ENCODE results near the gene LGALS16. TPM values are rescaled to one million over a fixed set of nuclear protein-coding genes. Genes with fewer than 3 reads are reported as not detected.

The LGALS16 gene
- total and polyA plus RNA-seq, 3 experiments from 2014 or later, result not detected

DNA sequence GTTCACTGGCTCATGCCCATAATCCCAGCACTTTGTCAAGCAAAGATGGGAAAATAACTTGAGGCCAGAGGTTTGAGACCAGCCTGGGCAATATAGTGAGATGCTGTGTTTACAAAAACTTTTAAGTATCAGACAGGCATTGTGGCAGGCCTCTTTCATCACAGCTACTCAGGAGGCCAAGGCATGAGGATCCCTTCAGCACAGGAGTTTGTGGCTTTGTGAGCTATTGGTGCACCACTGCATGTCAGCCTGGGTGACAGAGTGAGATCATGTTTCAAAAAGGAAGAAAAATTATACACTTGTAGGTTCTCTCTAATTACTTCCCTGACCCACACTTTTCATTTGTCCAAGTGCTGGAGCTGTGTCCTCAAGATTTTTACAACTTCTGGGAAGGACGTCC lies 37.1 kb downstream of the LGALS16 start:
- no peak overlapping the region for H3K27ac ChIP-seq (ENCODE audit: low read depth, low read length)

DNA sequence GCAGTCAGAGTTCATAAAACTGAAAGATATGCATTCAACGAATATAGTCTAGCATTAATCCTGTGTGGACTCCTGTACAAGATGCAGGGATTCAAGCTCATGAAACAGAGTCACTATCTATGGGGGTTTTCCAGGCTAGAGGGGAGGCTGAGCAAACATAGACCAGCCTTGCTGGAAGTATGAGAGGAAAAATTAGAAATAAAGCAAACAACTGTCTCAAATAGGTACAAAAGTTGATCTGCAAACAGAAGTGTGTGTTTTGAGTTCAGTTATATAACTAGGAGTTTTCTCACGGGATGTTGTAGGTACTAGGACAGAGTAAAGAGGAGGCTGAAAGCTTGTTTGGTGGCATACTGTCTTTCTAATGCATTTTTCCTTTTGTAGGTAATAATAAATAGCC lies 40.0 kb downstream of the LGALS16 start:
- Mint-ChIP-seq H3K4me1 (no peaks in the 10 kb centered on the region), H3K36me3 (no peaks in the 10 kb centered on the region), H3K27me3 (peaks cover 9 to 78% of the 10 kb centered on the region in 2 donors), H3K27ac (no peak overlapping the region), H3K4me3 (no peak overlapping the region), H3K9me3 (no peaks in the 10 kb centered on the region)
- Histone ChIP-seq H3K36me3 (ENCODE audit: insufficient read depth, low read length) (no peaks in the 10 kb centered on the region), H3K27me3 (ENCODE audit: insufficient read depth, low read length, poor library complexity, severe bottlenecking) (peaks cover 7% of the 10 kb centered on the region), H3K27ac (ENCODE audit: low read depth, low read length) (no peak overlapping the region), H3K9me3 (ENCODE audit: low read length) (no peaks in the 10 kb centered on the region), H3K4me1 (ENCODE audit: insufficient read depth, low read length) (no peaks in the 10 kb centered on the region), H3K4me3 (ENCODE audit: low read length) (no peak overlapping the region)
- CTCF ChIA-PET, result no interaction called here
- no peak for DNase-seq
- POLR2A ChIA-PET, result no interaction called here

More for the DNA sequence above, 37.1 kb downstream of the LGALS16 start:
- ChIA-PET CTCF (no interaction called here), POLR2A (no interaction called here)
- Mint-ChIP-seq H3K4me1 (no peaks in the 10 kb centered on the region), H3K27ac (no peak overlapping the region), H3K9me3 (peaks cover 3 to 11% (median 6%) of the 10 kb centered on the region in 5 donors), H3K36me3 (peaks cover 0 to 4% (median 0%) of the 10 kb centered on the region in 3 donors), H3K4me3 (no peak overlapping the region), H3K27me3 (peaks cover 9 to 57% of the 10 kb centered on the region in 2 donors)
- no peaks in the 10 kb centered on the region for H3K4me1 ChIP-seq (ENCODE audit: insufficient read depth, low read length)
- no peaks in the 10 kb centered on the region for H3K36me3 ChIP-seq (ENCODE audit: insufficient read depth, low read length)
- DNase-seq, result no peak
- no peaks in the 10 kb centered on the region for H3K9me3 ChIP-seq (ENCODE audit: low read length)
- peaks cover 7% of the 10 kb centered on the region for H3K27me3 ChIP-seq (ENCODE audit: insufficient read depth, low read length, poor library complexity, severe bottlenecking)
- H3K4me3 ChIP-seq (ENCODE audit: low read length), result no peak overlapping the region

DNA sequence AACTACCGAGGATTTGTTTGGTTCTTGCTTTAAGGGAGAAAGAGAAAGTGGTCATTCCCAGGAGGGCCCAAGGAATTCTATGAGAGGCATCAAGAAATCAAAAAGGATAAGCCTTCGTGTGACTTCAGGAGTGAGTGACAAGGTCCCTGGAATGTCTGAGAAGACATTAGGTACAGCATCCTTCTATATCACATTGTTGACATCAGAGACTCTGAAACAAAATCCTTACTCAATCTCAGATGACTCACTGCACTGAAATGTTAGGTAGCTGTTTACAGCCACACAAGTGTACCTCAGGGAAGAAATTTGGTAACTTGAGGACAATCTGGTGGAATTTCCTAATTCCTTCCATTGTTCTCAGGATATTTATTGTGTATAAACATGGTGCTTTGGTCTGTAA lies 40.7 kb downstream of the LGALS16 start:
- H3K4me1 Mint-ChIP-seq, result no peaks in the 10 kb centered on the region
- CTCF ChIA-PET, result no interaction called here
- H3K27me3 Mint-ChIP-seq, result peaks cover 9 to 83% of the 10 kb centered on the region in 2 donors

DNA sequence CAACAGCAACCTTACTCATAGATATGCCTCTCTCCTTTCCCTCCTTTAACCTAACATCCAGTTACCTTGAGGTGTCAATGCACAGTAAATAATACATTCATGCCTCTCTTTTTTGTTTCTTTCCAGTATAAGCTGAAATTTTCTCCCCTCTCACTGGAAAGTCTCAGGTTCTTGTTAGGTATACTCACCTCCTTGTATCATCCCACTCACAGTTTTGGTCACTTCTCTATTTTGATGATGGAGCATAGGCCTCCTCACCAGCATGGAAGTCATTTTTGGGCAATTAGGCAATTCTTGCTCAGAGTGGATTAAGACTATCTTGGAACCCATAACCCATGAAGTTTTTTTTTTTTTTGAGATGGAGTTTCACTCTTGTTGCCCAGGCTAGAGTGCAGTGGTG lies 42.8 kb downstream of the LGALS16 start:
- no peaks in the 10 kb centered on the region for H3K4me1 Mint-ChIP-seq
- POLR2A ChIA-PET, result no interaction called here
- H3K36me3 ChIP-seq (ENCODE audit: insufficient read depth, low read length), result no peaks in the 10 kb centered on the region
- no peaks in the 10 kb centered on the region for H3K4me1 ChIP-seq (ENCODE audit: insufficient read depth, low read length)
- peaks cover 7% of the 10 kb centered on the region for H3K27me3 ChIP-seq (ENCODE audit: insufficient read depth, low read length, poor library complexity, severe bottlenecking)
- H3K9me3 ChIP-seq (ENCODE audit: low read length), result no peaks in the 10 kb centered on the region
- no peak overlapping the region for H3K27ac ChIP-seq (ENCODE audit: low read depth, low read length)
- H3K27me3 Mint-ChIP-seq, result peaks cover 9 to 77% of the 10 kb centered on the region in 2 donors
- CTCF ChIA-PET, result no interaction called here
- DNase-seq, result no peak
- peak overlapping the region in 1 of 8 donors; percentile 30 for H3K27ac Mint-ChIP-seq
- no peaks in the 10 kb centered on the region for H3K36me3 Mint-ChIP-seq
- H3K9me3 Mint-ChIP-seq, result no peaks in the 10 kb centered on the region
- no peak overlapping the region for H3K4me3 ChIP-seq (ENCODE audit: low read length)
- H3K4me3 Mint-ChIP-seq, result no peak overlapping the region

More for the DNA sequence above, 40.7 kb downstream of the LGALS16 start:
- no peaks in the 10 kb centered on the region for H3K9me3 ChIP-seq (ENCODE audit: low read length)
- peaks cover 7% of the 10 kb centered on the region for H3K27me3 ChIP-seq (ENCODE audit: insufficient read depth, low read length, poor library complexity, severe bottlenecking)
- Mint-ChIP-seq H3K36me3 (no peaks in the 10 kb centered on the region), H3K27ac (no peak overlapping the region), H3K9me3 (no peaks in the 10 kb centered on the region), H3K4me3 (no peak overlapping the region)
- no peaks in the 10 kb centered on the region for H3K4me1 ChIP-seq (ENCODE audit: insufficient read depth, low read length)
- no peak for DNase-seq
- H3K36me3 ChIP-seq (ENCODE audit: insufficient read depth, low read length), result no peaks in the 10 kb centered on the region
- POLR2A ChIA-PET, result no interaction called here
- no peak overlapping the region for H3K27ac ChIP-seq (ENCODE audit: low read depth, low read length)
- H3K4me3 ChIP-seq (ENCODE audit: low read length), result no peak overlapping the region

DNA sequence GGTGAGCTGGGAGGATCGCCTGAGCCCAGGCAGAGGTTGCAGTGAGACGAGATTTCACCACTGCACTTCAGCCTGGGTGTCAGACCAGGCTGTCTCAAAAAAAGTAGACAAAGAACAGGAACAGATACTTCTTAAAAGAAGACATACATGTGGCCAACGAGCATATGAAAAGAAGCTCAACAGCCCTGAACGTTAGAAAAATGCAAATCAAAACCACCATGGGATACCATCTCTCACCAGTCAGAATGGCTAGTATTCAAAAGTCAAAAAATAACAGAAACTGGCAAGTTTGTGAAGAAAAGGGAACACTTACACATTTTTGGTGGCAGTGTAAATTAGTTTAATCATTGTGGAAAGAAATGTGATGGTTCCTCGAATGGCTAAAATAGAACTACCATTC lies 45.6 kb downstream of the LGALS16 start:
- no peak overlapping the region for H3K27ac Mint-ChIP-seq
- H3K4me3 Mint-ChIP-seq, result no peak overlapping the region
- no peaks in the 10 kb centered on the region for H3K9me3 Mint-ChIP-seq
- CTCF ChIA-PET, result no interaction called here
- peaks cover 8 to 22% (median 17%) of the 10 kb centered on the region in 3 donors for H3K4me1 Mint-ChIP-seq
- POLR2A ChIA-PET, result no interaction called here
- no peak for DNase-seq
- peaks cover 8 to 57% of the 10 kb centered on the region in 2 donors for H3K27me3 Mint-ChIP-seq
- Histone ChIP-seq H3K4me1 (ENCODE audit: insufficient read depth, low read length) (peaks cover 13% of the 10 kb centered on the region), H3K27ac (ENCODE audit: low read depth, low read length) (no peak overlapping the region), H3K4me3 (ENCODE audit: low read length) (no peak overlapping the region), H3K36me3 (ENCODE audit: insufficient read depth, low read length) (no peaks in the 10 kb centered on the region), H3K9me3 (ENCODE audit: low read length) (no peaks in the 10 kb centered on the region), H3K27me3 (ENCODE audit: insufficient read depth, low read length, poor library complexity, severe bottlenecking) (no peaks in the 10 kb centered on the region)
- H3K36me3 Mint-ChIP-seq, result no peaks in the 10 kb centered on the region

DNA sequence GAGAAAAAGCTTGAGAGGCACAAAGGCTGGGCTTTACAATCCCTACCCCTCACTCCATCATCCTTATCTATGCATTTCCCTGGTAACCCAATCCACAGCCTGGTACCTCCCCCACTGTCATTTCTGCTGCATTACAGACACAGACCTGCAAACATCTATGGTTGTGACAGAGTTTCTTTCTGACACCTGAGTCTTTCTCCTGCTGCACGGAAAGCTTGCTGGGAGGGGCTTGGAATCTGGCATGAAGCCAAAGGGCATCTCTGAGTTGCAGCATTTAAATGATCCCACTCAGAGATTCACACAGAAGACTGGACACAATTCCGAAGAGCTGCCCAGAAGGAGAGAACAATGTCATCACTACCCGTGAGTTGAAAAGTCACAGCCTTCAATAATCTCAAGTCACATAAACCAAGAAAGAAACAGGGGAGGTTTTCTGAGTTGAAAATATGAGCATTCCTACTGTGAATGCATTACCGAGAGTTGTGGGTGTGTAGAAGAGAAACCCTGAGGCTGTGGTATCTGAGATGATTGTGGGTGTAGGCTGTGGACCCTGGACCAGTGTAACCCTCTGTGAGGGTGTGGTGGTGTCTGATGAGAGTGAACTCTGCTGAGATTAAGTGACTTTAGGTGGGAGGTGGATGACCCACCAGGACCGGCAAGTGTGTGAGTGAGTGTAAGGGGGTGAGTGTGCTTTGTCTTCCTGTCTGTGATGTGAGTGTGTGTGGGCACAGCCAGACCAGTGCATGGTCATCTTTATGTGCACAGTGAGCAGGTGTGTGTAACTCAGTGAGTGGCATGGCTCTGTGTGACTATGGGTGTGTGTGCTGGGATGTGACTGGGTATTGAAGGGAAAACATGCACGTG lies 48.7 kb downstream of the LGALS16 start, which contains the start of gene LGALS14:
TSS of gene LGALS14 (plus strand) at position 301 of the 864 bp plus-strand sequence. CDS start at position 349, 48 bp downstream.
- Mint-ChIP-seq H3K9me3 (no peaks in the 10 kb centered on the region), H3K27ac (peak within 1 kb of the TSS in 3 of 8 donors; percentile 39 to 45 (median 42)), H3K4me1 (peaks cover 8 to 22% (median 21%) of the 10 kb centered on the region in 3 donors), H3K27me3 (peaks cover 8 to 30% of the 10 kb centered on the region in 2 donors), H3K4me3 (peak within 1 kb of the TSS in 1 of 7 donors; percentile 23), H3K36me3 (no peaks in the 10 kb centered on the region)
- Histone ChIP-seq H3K4me3 (ENCODE audit: low read length) (no peak within 1 kb of the TSS), H3K9me3 (ENCODE audit: low read length) (no peaks in the 10 kb centered on the region), H3K27me3 (ENCODE audit: insufficient read depth, low read length, poor library complexity, severe bottlenecking) (no peaks in the 10 kb centered on the region), H3K27ac (ENCODE audit: low read depth, low read length) (no peak within 1 kb of the TSS), H3K36me3 (ENCODE audit: insufficient read depth, low read length) (no peaks in the 10 kb centered on the region), H3K4me1 (ENCODE audit: insufficient read depth, low read length) (peaks cover 23% of the 10 kb centered on the region)
- POLR2A ChIA-PET, result no interaction called here
- CTCF ChIA-PET, result no interaction called here
- no peak for DNase-seq

DNA sequence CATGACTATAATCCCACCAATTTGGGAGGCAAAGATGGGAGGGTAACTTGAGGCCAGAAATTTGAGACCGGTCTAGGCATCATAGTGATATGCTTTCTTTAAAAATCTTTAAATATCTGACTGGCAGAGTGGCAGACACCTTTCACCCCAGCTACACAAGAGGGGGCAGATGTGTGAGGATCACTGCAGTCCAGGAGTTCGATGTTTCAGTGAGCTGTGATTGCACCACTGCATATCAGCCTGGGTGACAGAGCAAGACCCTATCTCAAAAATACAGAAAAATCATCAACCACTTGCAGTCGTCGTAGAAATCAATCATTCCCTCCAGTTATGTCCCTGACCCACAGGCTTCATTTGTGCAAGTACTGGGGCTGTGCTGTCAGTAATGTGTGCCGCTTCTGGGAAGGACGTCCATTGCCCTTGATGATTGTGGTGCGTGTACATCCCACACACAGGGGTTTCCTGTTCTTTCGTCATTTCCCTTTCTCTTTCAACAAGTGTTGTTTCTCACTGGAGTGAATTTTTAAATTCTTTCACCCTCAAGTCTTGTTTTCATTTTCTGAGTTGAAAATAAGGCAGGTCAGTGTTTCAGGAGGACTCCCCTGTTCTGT lies 50.0 kb downstream of the LGALS16 start:
- Mint-ChIP-seq H3K36me3 (no peaks in the 10 kb centered on the region), H3K27me3 (peaks cover 5 to 17% of the 10 kb centered on the region in 2 donors), H3K4me3 (peak overlapping the region in 3 of 7 donors; percentile 13 to 60 (median 29)), H3K4me1 (peaks cover 8 to 30% (median 24%) of the 10 kb centered on the region in 3 donors), H3K27ac (peak overlapping the region in 4 of 8 donors; percentile 12 to 83 (median 48)), H3K9me3 (no peaks in the 10 kb centered on the region)
- CTCF ChIA-PET, result no interaction called here
- H3K36me3 ChIP-seq (ENCODE audit: insufficient read depth, low read length), result no peaks in the 10 kb centered on the region
- no peak overlapping the region for H3K4me3 ChIP-seq (ENCODE audit: low read length)
- no peak overlapping the region for H3K27ac ChIP-seq (ENCODE audit: low read depth, low read length)
- POLR2A ChIA-PET, result no interaction called here
- no peak for DNase-seq
- no peaks in the 10 kb centered on the region for H3K27me3 ChIP-seq (ENCODE audit: insufficient read depth, low read length, poor library complexity, severe bottlenecking)
- no peaks in the 10 kb centered on the region for H3K9me3 ChIP-seq (ENCODE audit: low read length)
- H3K4me1 ChIP-seq (ENCODE audit: insufficient read depth, low read length), result peaks cover 31% of the 10 kb centered on the region

DNA sequence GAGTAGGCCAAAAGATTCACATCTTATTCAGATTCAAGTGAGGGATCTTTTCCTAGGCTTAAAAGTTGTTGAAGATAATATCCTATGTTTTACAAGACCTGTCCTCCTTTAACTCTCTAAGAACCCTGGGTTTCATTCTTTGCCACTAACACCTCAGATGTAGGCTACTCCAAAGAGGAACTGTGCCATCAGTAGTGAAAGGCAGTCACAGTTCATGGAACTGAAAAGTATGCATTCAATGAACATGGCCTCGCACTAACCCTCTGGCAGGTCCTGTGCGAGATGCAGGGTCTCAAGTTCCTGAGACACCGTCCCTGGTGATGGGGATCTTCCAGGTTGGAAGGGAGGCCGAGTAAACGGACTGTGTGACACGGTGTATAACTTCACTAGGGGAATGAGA lies 52.9 kb downstream of the LGALS16 start:
- Histone ChIP-seq H3K27me3 (ENCODE audit: insufficient read depth, low read length, poor library complexity, severe bottlenecking) (no peaks in the 10 kb centered on the region), H3K27ac (ENCODE audit: low read depth, low read length) (no peak overlapping the region), H3K36me3 (ENCODE audit: insufficient read depth, low read length) (no peaks in the 10 kb centered on the region), H3K9me3 (ENCODE audit: low read length) (no peaks in the 10 kb centered on the region), H3K4me3 (ENCODE audit: low read length) (no peak overlapping the region), H3K4me1 (ENCODE audit: insufficient read depth, low read length) (peaks cover 33% of the 10 kb centered on the region)
- peaks cover 8 to 32% (median 24%) of the 10 kb centered on the region in 3 donors for H3K4me1 Mint-ChIP-seq
- DNase-seq, result no peak
- H3K36me3 Mint-ChIP-seq, result no peaks in the 10 kb centered on the region
- CTCF ChIA-PET, result no interaction called here
- peaks cover 0 to 5% (median 3%) of the 10 kb centered on the region in 5 donors for H3K9me3 Mint-ChIP-seq
- H3K27me3 Mint-ChIP-seq, result peaks cover 3 to 7% of the 10 kb centered on the region in 2 donors
- H3K4me3 Mint-ChIP-seq, result no peak overlapping the region
- H3K27ac Mint-ChIP-seq, result no peak overlapping the region
- POLR2A ChIA-PET, result no interaction called here

Data from CD8-positive, alpha-beta memory T cell (primary cell).